ENCODE results near the gene ADAMTSL2.

Gene ADAMTSL2

GRCh38 chr9:133490865-133491655 is 43.4 kb upstream of the ADAMTSL2 start:
- Histone ChIP-seq H3K4ac (ENCODE audit: low read depth in 1 of 2, low read length in 2 of 2) (no peak overlapping the region), H2BK15ac (ENCODE audit: low read depth, poor library complexity, severe bottlenecking) (peak overlapping the region; percentile 2), H2AFZ (ENCODE audit: low read depth, low read length) (no peak overlapping the region), H2BK120ac (ENCODE audit: low read depth, low read length) (no peak overlapping the region), H3K9me3 (ENCODE audit: control insufficient read depth, low read length) (no peaks in the 10 kb centered on the region), H3K9ac (ENCODE audit: low read length) (no peak overlapping the region), H3K36me3 (ENCODE audit: control insufficient read depth in 1 of 2, insufficient read depth in 2 of 2, low read depth in 1 of 2, low read length in 2 of 2) (peaks cover 0 to 2% of the 10 kb centered on the region in 2 experiments), H3K23ac (ENCODE audit: low read length in 2 of 2) (no peak overlapping the region), H2AK5ac (ENCODE audit: low read length, severe bottlenecking) (no peak overlapping the region), H3K79me1 (replicated peaks; ENCODE audit: low read length, poor library complexity, severe bottlenecking) (no peaks in the 10 kb centered on the region), H3K27me3 (ENCODE audit: control insufficient read depth in 1 of 2, insufficient read depth in 1 of 2, low read length in 2 of 2) (peaks cover 3 to 55% of the 10 kb centered on the region in 2 experiments), H3K4me3 (ENCODE audit: insufficient read depth in 1 of 2, low read depth in 1 of 2, low read length in 2 of 2) (no peak overlapping the region), H2BK5ac (ENCODE audit: low read depth, low read length, poor library complexity, severe bottlenecking) (no peak overlapping the region), H3K18ac (ENCODE audit: low read depth in 1 of 2, low read length in 2 of 2) (no peak overlapping the region), H3K27ac (ENCODE audit: low read length, poor library complexity, severe bottlenecking) (no peak overlapping the region), H2BK12ac (ENCODE audit: low read length in 2 of 2) (no peak overlapping the region), H3K4me2 (ENCODE audit: low read length, poor library complexity, severe bottlenecking) (no peak overlapping the region), H3K14ac (ENCODE audit: low read length in 2 of 2) (no peak overlapping the region), H4K91ac (ENCODE audit: low read length) (no peak overlapping the region), H3K4me1 (ENCODE audit: control insufficient read depth, insufficient read depth, low read depth, low read length) (peaks cover 23% of the 10 kb centered on the region), H4K8ac (ENCODE audit: low read length) (no peak overlapping the region)
- no peak for DNase-seq
- 98% methylated on average over 8 of the region's 12 CpGs for WGBS

DNA sequence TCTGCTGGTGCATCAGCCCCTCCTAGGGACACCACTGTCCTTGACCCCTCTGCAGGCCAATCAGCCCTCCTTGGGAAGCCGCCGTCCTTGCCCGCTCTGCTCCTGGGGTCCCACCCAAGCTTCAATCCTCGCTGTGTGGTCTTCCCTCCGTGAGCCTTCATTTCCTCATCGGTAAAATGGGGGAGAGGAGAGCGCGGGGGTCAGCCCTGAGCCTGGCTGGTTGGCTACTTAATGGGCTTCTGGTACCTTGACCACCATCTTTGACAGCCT is 42.9 kb upstream of the ADAMTSL2 start:
- Histone ChIP-seq H3K23ac (ENCODE audit: low read length in 2 of 2) (no peak overlapping the region), H3K27me3 (ENCODE audit: control insufficient read depth in 1 of 2, insufficient read depth in 1 of 2, low read length in 2 of 2) (peaks cover 8 to 60% of the 10 kb centered on the region in 2 experiments), H3K9me3 (ENCODE audit: control insufficient read depth, low read length) (no peaks in the 10 kb centered on the region), H3K4me2 (ENCODE audit: low read length, poor library complexity, severe bottlenecking) (no peak overlapping the region), H3K4me1 (ENCODE audit: control insufficient read depth, insufficient read depth, low read depth, low read length) (peaks cover 24% of the 10 kb centered on the region), H4K8ac (ENCODE audit: low read length) (no peak overlapping the region), H3K4ac (ENCODE audit: low read depth in 1 of 2, low read length in 2 of 2) (no peak overlapping the region), H2BK5ac (ENCODE audit: low read depth, low read length, poor library complexity, severe bottlenecking) (no peak overlapping the region), H2AK5ac (ENCODE audit: low read length, severe bottlenecking) (no peak overlapping the region), H3K9ac (ENCODE audit: low read length) (no peak overlapping the region), H3K18ac (ENCODE audit: low read depth in 1 of 2, low read length in 2 of 2) (no peak overlapping the region), H4K91ac (ENCODE audit: low read length) (no peak overlapping the region), H2BK15ac (ENCODE audit: low read depth, poor library complexity, severe bottlenecking) (no peak overlapping the region), H3K36me3 (ENCODE audit: control insufficient read depth in 1 of 2, insufficient read depth in 2 of 2, low read depth in 1 of 2, low read length in 2 of 2) (peaks cover 0 to 4% of the 10 kb centered on the region in 2 experiments), H2AFZ (ENCODE audit: low read depth, low read length) (no peak overlapping the region), H2BK120ac (ENCODE audit: low read depth, low read length) (no peak overlapping the region), H3K14ac (ENCODE audit: low read length in 2 of 2) (no peak overlapping the region), H3K79me1 (replicated peaks; ENCODE audit: low read length, poor library complexity, severe bottlenecking) (no peaks in the 10 kb centered on the region), H3K27ac (ENCODE audit: low read length, poor library complexity, severe bottlenecking) (no peak overlapping the region), H3K4me3 (ENCODE audit: insufficient read depth in 1 of 2, low read depth in 1 of 2, low read length in 2 of 2) (no peak overlapping the region), H2BK12ac (ENCODE audit: low read length in 2 of 2) (no peak overlapping the region)
- 96% methylated on average over 8 of the region's 8 CpGs for WGBS
- no peak for DNase-seq

- no peak overlapping the region for H2BK5ac ChIP-seq (ENCODE audit: low read depth, low read length, poor library complexity, severe bottlenecking)
- no peak for DNase-seq
- H2AK5ac ChIP-seq (ENCODE audit: low read length, severe bottlenecking), result no peak overlapping the region
- peaks cover 24% of the 10 kb centered on the region for H3K4me1 ChIP-seq (ENCODE audit: control insufficient read depth, insufficient read depth, low read depth, low read length)
- H2AFZ ChIP-seq (ENCODE audit: low read depth, low read length), result no peak overlapping the region
- H3K18ac ChIP-seq (ENCODE audit: low read depth in 1 of 2, low read length in 2 of 2), result peak overlapping the region in 1 of 2 experiments; percentile 5
- H3K14ac ChIP-seq (ENCODE audit: low read length in 2 of 2), result no peak overlapping the region
- no peak overlapping the region for H3K4ac ChIP-seq (ENCODE audit: low read depth in 1 of 2, low read length in 2 of 2)
- no peak overlapping the region for H3K9ac ChIP-seq (ENCODE audit: low read length)
- peaks cover 13 to 67% of the 10 kb centered on the region in 2 experiments for H3K27me3 ChIP-seq (ENCODE audit: control insufficient read depth in 1 of 2, insufficient read depth in 1 of 2, low read length in 2 of 2)
- peak overlapping the region; percentile 21 for H4K8ac ChIP-seq (ENCODE audit: low read length)
- peak overlapping the region; percentile 34 for H2BK15ac ChIP-seq (ENCODE audit: low read depth, poor library complexity, severe bottlenecking)
- H2BK120ac ChIP-seq (ENCODE audit: low read depth, low read length), result no peak overlapping the region
- no peaks in the 10 kb centered on the region for H3K9me3 ChIP-seq (ENCODE audit: control insufficient read depth, low read length)
- no peak overlapping the region for H3K4me2 ChIP-seq (ENCODE audit: low read length, poor library complexity, severe bottlenecking)
- H2BK12ac ChIP-seq (ENCODE audit: low read length in 2 of 2), result peak overlapping the region in 1 of 2 experiments; percentile 31
- no peaks in the 10 kb centered on the region for H3K79me1 ChIP-seq (replicated peaks; ENCODE audit: low read length, poor library complexity, severe bottlenecking)
- H3K36me3 ChIP-seq (ENCODE audit: control insufficient read depth in 1 of 2, insufficient read depth in 2 of 2, low read depth in 1 of 2, low read length in 2 of 2), result peaks cover 0 to 4% of the 10 kb centered on the region in 2 experiments
- H3K23ac ChIP-seq (ENCODE audit: low read length in 2 of 2), result no peak overlapping the region
- no peak overlapping the region for H3K27ac ChIP-seq (ENCODE audit: low read length, poor library complexity, severe bottlenecking)
- no peak overlapping the region for H4K91ac ChIP-seq (ENCODE audit: low read length)
- WGBS, result 86% methylated on average over 33 of the region's 33 CpGs
- H3K4me3 ChIP-seq (ENCODE audit: insufficient read depth in 1 of 2, low read depth in 1 of 2, low read length in 2 of 2), result no peak overlapping the region
Observed at GRCh38 chr9:133492061-133493021, 42.2 kb upstream of the ADAMTSL2 start.

DNA sequence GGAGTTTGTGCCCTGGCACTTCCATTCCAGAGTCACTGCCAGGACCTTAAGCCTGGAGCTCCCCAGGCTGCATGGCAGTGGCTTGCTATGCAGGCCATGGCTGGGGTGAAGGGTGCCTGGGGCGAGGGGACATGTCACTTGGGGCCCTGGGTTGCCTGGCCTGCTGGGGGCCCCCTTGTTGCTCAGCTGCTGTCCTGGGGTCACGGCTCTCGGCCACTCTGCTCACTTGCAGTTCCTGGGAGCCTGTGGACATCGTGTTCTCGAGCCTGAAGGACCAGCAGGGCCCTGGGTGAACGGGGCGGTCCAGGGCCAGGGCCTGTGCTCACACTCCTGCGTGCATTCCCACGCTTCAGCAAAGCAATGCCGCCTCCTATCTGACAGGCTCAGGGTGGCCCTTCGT is 41.1 kb upstream of the ADAMTSL2 start:
- Histone ChIP-seq H3K4me2 (ENCODE audit: low read length, poor library complexity, severe bottlenecking) (no peak overlapping the region), H4K8ac (ENCODE audit: low read length) (no peak overlapping the region), H3K4ac (ENCODE audit: low read depth in 1 of 2, low read length in 2 of 2) (no peak overlapping the region), H2AFZ (ENCODE audit: low read depth, low read length) (no peak overlapping the region), H2BK15ac (ENCODE audit: low read depth, poor library complexity, severe bottlenecking) (no peak overlapping the region), H3K27me3 (ENCODE audit: control insufficient read depth in 1 of 2, insufficient read depth in 1 of 2, low read length in 2 of 2) (peaks cover 21 to 72% of the 10 kb centered on the region in 2 experiments), H3K18ac (ENCODE audit: low read depth in 1 of 2, low read length in 2 of 2) (no peak overlapping the region), H3K79me1 (replicated peaks; ENCODE audit: low read length, poor library complexity, severe bottlenecking) (no peaks in the 10 kb centered on the region), H3K36me3 (ENCODE audit: control insufficient read depth in 1 of 2, insufficient read depth in 2 of 2, low read depth in 1 of 2, low read length in 2 of 2) (peaks cover 0 to 4% of the 10 kb centered on the region in 2 experiments), H2BK120ac (ENCODE audit: low read depth, low read length) (no peak overlapping the region), H4K91ac (ENCODE audit: low read length) (peak overlapping the region; percentile 11), H3K4me3 (ENCODE audit: insufficient read depth in 1 of 2, low read depth in 1 of 2, low read length in 2 of 2) (no peak overlapping the region), H3K14ac (ENCODE audit: low read length in 2 of 2) (no peak overlapping the region), H3K4me1 (ENCODE audit: control insufficient read depth, insufficient read depth, low read depth, low read length) (peaks cover 24% of the 10 kb centered on the region), H2AK5ac (ENCODE audit: low read length, severe bottlenecking) (no peak overlapping the region), H3K27ac (ENCODE audit: low read length, poor library complexity, severe bottlenecking) (no peak overlapping the region), H2BK12ac (ENCODE audit: low read length in 2 of 2) (no peak overlapping the region), H2BK5ac (ENCODE audit: low read depth, low read length, poor library complexity, severe bottlenecking) (no peak overlapping the region), H3K9me3 (ENCODE audit: control insufficient read depth, low read length) (no peaks in the 10 kb centered on the region), H3K9ac (ENCODE audit: low read length) (no peak overlapping the region), H3K23ac (ENCODE audit: low read length in 2 of 2) (no peak overlapping the region)
- DNase-seq, result no peak
- WGBS, result 85% methylated on average over 11 of the region's 11 CpGs
